MM.1S (cell line): ENCODE results near the gene RPL27A.

Source experiments
- EZH2 ChIP-seq: fragments of 300-600 bp; sonication (generic); optimal IDR thresholded peaks from 2 replicates; pipeline ENCODE3; 2017; ENCODE audit warnings: low read depth, mild to moderate bottlenecking, antibody characterized with exemption, low read length, mixed read lengths
- TF ChIP-seq, protein P1 (sequence below): fragments of 300-600 bp; sonication (generic); IDR thresholded peaks from 2 replicates; pipeline ENCODE4 v1.5.1; 2016; ENCODE audit warnings: antibody characterized with exemption, low read length, mixed read lengths

DNA sequence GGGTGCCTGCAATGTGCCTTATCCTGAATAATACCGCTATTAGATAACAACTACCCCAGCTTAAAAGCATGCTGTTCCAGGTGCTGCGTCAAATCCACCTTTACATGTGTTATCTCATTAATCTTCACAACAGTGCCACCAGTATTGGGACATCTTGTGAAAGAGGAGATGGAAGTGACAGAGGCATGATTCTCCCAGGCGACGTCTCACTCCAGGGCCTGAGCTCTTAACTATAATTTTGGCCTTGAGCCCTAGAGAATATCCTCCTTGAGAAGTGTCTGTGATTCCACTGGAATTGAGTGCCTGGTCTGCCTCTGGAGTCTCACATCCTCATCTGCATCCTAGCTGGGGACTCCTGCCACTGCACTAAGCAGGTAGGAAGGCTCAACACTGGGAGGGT lies 43.8 kb downstream of the RPL27A start:
- TF ChIP-seq, protein P1, sequence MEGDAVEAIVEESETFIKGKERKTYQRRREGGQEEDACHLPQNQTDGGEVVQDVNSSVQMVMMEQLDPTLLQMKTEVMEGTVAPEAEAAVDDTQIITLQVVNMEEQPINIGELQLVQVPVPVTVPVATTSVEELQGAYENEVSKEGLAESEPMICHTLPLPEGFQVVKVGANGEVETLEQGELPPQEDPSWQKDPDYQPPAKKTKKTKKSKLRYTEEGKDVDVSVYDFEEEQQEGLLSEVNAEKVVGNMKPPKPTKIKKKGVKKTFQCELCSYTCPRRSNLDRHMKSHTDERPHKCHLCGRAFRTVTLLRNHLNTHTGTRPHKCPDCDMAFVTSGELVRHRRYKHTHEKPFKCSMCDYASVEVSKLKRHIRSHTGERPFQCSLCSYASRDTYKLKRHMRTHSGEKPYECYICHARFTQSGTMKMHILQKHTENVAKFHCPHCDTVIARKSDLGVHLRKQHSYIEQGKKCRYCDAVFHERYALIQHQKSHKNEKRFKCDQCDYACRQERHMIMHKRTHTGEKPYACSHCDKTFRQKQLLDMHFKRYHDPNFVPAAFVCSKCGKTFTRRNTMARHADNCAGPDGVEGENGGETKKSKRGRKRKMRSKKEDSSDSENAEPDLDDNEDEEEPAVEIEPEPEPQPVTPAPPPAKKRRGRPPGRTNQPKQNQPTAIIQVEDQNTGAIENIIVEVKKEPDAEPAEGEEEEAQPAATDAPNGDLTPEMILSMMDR = no peak
- TF ChIP-seq EZH2 = no peak
